Stimulated activated CD8-positive, alpha-beta memory T cell treated with anti-CD3 and anti-CD28 coated beads, Interleukin-12 subunit alpha, Interleukin-12 subunit beta, amount 100 ng/mL, for 4 hours (primary cell): Measurements from ENCODE around the gene NPY2R.

Source experiments
- DNase-seq: peaks from one replicate; pipeline ENCODE4 v3.0.0-alpha.2; 2020; ENCODE audit warnings: low read depth

Gene NPY2R

DNA sequence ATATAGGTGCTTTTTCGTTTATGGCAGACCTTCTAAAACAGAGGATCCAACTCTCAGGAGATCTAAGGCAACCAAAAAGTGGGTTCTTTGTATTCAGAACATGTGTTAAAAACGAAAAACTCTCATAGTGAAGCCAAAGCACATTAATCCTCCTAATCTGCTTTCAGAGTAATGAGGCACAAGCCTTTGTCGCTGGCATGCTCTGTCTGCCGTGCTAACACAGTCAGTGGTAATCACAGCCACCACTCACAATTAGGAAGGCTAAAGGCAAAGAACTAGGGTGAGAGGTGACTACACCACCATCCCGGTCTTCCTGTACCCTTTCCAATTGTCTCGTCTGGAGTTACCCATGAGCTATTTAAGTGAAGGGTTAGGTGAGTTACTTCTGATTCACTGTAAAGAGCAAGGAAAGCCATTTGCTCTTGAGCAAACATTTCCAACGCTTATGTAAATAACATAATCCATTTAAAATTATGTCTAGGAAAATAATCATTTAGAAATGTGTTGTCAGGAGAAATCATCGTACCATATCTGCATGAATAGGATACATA, 40.7 kb downstream of the NPY2R start:
- DNase-seq, result no peak

DNA sequence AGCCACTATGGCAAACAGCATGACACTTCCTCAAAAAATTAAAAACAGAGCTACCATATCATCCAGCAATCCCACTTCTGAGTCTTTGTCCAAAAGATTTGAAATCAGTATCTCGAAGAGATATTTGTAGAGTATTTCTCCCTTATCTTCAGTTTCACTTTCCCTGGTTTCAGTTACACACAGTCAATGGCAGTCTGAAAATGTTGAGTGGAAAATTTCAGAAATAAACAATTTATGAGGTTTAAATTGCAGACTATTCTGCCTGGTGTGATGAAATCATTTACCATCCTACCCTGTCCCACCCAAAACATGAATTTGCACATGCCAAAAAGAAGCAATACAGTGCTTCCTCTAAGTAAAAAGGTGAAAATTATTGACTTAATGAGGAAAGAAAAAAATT, 43.9 kb downstream of the NPY2R start:
- DNase-seq, result no peak

DNA sequence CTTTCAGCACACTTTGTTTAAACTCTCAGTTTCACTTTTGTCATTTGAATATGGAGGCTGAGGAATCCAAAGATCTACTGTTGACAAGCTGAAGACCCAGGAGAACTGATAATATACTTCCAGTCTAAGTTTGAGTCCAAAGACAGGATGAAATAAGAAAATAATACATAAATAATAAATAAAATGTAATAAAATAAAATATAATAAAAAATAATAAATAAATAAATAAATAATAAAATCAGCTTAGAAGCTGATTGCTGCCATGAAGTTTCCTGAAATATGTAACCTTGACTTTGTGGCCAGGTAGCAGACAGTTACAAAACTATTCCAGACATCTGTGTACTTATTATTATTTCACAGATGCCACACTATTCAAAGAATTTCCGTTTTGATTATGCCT, 55.0 kb downstream of the NPY2R start:
- no peak for DNase-seq

DNA sequence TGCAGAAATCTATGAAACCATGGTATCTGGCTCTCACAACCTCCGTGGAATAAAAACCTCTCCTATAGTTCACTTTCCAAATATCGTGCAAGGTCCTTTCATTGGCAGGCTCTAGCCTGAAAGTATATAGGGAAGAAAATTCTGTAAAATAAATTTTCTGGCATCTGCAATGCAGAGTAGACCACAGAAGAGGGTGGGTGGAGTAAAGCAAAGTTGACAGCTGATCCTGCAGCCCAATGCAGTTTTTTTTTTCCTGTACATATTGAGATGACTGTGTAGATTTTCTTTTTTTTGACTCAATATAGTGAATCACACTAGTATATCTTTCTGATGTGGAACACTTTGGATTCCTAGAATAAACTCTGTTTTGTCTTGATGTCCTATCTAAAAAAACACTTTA, 56.7 kb downstream of the NPY2R start:
- DNase-seq, result no peak
